H9 (cell line): ENCODE measurements around the gene LTBP4. TPM values are rescaled to one million over a fixed set of nuclear protein-coding genes. Genes with fewer than 3 reads are reported as not detected.
A peak's percentile ranks its signal among the peaks of the same experiment; 100 is the strongest.

ENCODE experiments used
- DNase-seq: peaks from one replicate; pipeline ENCODE4 v3.0.0-alpha.2; 2017
- H2AFZ ChIP-seq: one replicate; pipeline ENCODE4 v1.6.1; 2013; ENCODE audit warnings: mild to moderate bottlenecking, low read length, control low read depth, moderate library complexity
- H2AK5ac ChIP-seq: 2 replicates; pipeline ENCODE4 v1.6.1; 2013; ENCODE audit warnings: low read length, control low read depth, mixed read lengths; ENCODE audit not compliant: insufficient read length
- H2BK120ac ChIP-seq: one replicate; pipeline ENCODE4 v1.6.1; 2013; ENCODE audit warnings: low read depth, mild to moderate bottlenecking, low read length, control low read depth, inconsistent platforms; ENCODE audit not compliant: poor library complexity, severe bottlenecking
- H2BK12ac ChIP-seq: 2 replicates; pipeline ENCODE4 v1.6.1; 2013; ENCODE audit warnings: low read length, control low read depth, mixed read lengths, low read depth; ENCODE audit not compliant: insufficient read length
- H2BK15ac ChIP-seq: 2 replicates; pipeline ENCODE4 v1.6.1; 2013; ENCODE audit warnings: low read depth, low read length, control low read depth
- H2BK20ac ChIP-seq: one replicate; pipeline ENCODE4 v1.6.1; 2013; ENCODE audit warnings: low read depth, mild to moderate bottlenecking, low read length, control low read depth, inconsistent platforms; ENCODE audit not compliant: poor library complexity, severe bottlenecking
- H2BK5ac ChIP-seq: 2 replicates; pipeline ENCODE4 v1.6.1; 2013; ENCODE audit warnings: low read length, control low read depth, mixed read lengths; ENCODE audit not compliant: insufficient read length
- H3K14ac ChIP-seq: 2 replicates; pipeline ENCODE4 v1.6.1; 2013; ENCODE audit warnings: low read length, control low read depth; ENCODE audit not compliant: insufficient read depth
- H3K18ac ChIP-seq: 2 replicates; pipeline ENCODE4 v1.6.1; 2013; ENCODE audit warnings: low read depth, mild to moderate bottlenecking, mixed read lengths, low read length, control low read depth; ENCODE audit not compliant: insufficient read length
- H3K23ac ChIP-seq: 2 replicates; pipeline ENCODE4 v1.6.1; 2013; ENCODE audit warnings: low read length, control low read depth, mixed read lengths, low read depth; ENCODE audit not compliant: insufficient read length
- H3K23me2 ChIP-seq: 2 replicates; pipeline ENCODE4 v1.6.1; 2013; ENCODE audit warnings: low read depth, mild to moderate bottlenecking, mixed read lengths, low read length, control low read depth; ENCODE audit not compliant: insufficient read length, poor library complexity, severe bottlenecking
- H3K27ac ChIP-seq: 2 replicates; pipeline ENCODE4 v1.5.1; 2013; ENCODE audit warnings: low read length, control low read depth, mixed read lengths, low read depth; ENCODE audit not compliant: insufficient read length
- H3K27me3 ChIP-seq: 2 replicates; pipeline ENCODE4 v1.6.1; 2013; ENCODE audit warnings: low read length, control low read depth, inconsistent platforms; ENCODE audit not compliant: insufficient read depth
- H3K4ac ChIP-seq: 2 replicates; pipeline ENCODE4 v1.6.1; 2013; ENCODE audit warnings: low read depth, mild to moderate bottlenecking, control low read depth, inconsistent platforms, low read length, moderate library complexity
- H3K4me1 ChIP-seq: 2 replicates; pipeline ENCODE4 v1.6.1; 2013; ENCODE audit warnings: low read length, control low read depth, inconsistent platforms; ENCODE audit not compliant: insufficient read depth
- H3K4me2 ChIP-seq: 2 replicates; pipeline ENCODE4 v1.6.1; 2013; ENCODE audit warnings: low read length, control low read depth, mixed read lengths; ENCODE audit not compliant: insufficient read length, insufficient read depth
- H3K56ac ChIP-seq: 2 replicates; pipeline ENCODE4 v1.6.1; 2013; ENCODE audit warnings: low read depth, mild to moderate bottlenecking, mixed read lengths, low read length, control low read depth; ENCODE audit not compliant: insufficient read length
- H3K79me1 ChIP-seq: 2 replicates; pipeline ENCODE4 v1.6.1; 2013; ENCODE audit warnings: low read depth, mild to moderate bottlenecking, moderate library complexity, low read length, control low read depth, inconsistent platforms; ENCODE audit not compliant: insufficient read depth, poor library complexity, severe bottlenecking
- H3K79me2 ChIP-seq: 2 replicates; pipeline ENCODE4 v1.6.1; 2013; ENCODE audit warnings: low read length, control low read depth, inconsistent platforms; ENCODE audit not compliant: insufficient read depth
- H3K9ac ChIP-seq: 2 replicates; pipeline ENCODE4 v1.6.1; 2013; ENCODE audit warnings: low read length, control low read depth, mixed read lengths; ENCODE audit not compliant: insufficient read length; ENCODE audit errors: extremely low read depth
- H3K9me3 ChIP-seq: one replicate; pipeline ENCODE4 v1.6.1; 2013; ENCODE audit warnings: low read depth, low read length, inconsistent platforms; ENCODE audit not compliant: control insufficient read depth
- H3T11ph ChIP-seq: one replicate; pipeline ENCODE4 v1.6.1; 2013; ENCODE audit warnings: mild to moderate bottlenecking, low read length, control low read depth, inconsistent platforms
- H4K20me1 ChIP-seq: one replicate; pipeline ENCODE4 v1.6.1; 2013; ENCODE audit not compliant: control insufficient read depth, insufficient read length, insufficient read depth
- H4K5ac ChIP-seq: 2 replicates; pipeline ENCODE4 v1.6.1; 2013; ENCODE audit warnings: low read depth, mild to moderate bottlenecking, mixed read lengths, low read length, control low read depth; ENCODE audit not compliant: insufficient read length
- H4K8ac ChIP-seq: replicated peaks from 2 replicates; pipeline ENCODE4 v1.6.1; 2013; ENCODE audit warnings: low read length, control low read depth, mixed read lengths, low read depth; ENCODE audit not compliant: insufficient read length
- H4K91ac ChIP-seq: 2 replicates; pipeline ENCODE4 v1.6.1; 2013; ENCODE audit warnings: low read depth, mild to moderate bottlenecking, moderate library complexity, mixed read lengths, low read length, control low read depth; ENCODE audit not compliant: insufficient read length
- H3K27ac Mint-ChIP-seq, 3 experiments: 2 replicates in 2 of 3; 3 replicates in 1 of 3; pipeline ENCODE4 v1.8.0; 2020 to 2021; ENCODE audit warnings: mixed read lengths in 3 of 3, mild to moderate bottlenecking in 1 of 3, moderate library complexity in 1 of 3
- H3K27me3 Mint-ChIP-seq: 2 replicates; pipeline ENCODE4 v1.8.0; 2021; ENCODE audit warnings: low read depth, mild to moderate bottlenecking, moderate library complexity, mixed read lengths
- H3K36me3 Mint-ChIP-seq, 3 experiments: 2 replicates in 2 of 3; 3 replicates in 1 of 3; pipeline ENCODE4 v1.8.0; 2020 to 2021; ENCODE audit warnings: low read depth in 3 of 3, mixed read lengths in 3 of 3; ENCODE audit not compliant: insufficient read depth in 1 of 3
- H3K4me1 Mint-ChIP-seq, 2 experiments: 2 replicates each; pipeline ENCODE4 v1.8.0; 2020; ENCODE audit warnings: mixed read lengths in 2 of 2
- H3K4me3 Mint-ChIP-seq, 2 experiments: 2 replicates in 1 of 2; 3 replicates in 1 of 2; pipeline ENCODE4 v1.8.0; 2020 to 2021; ENCODE audit warnings: mild to moderate bottlenecking in 2 of 2, mixed read lengths in 2 of 2, moderate library complexity in 1 of 2
- H3K9me3 Mint-ChIP-seq, 2 experiments: 2 replicates in 1 of 2; 3 replicates in 1 of 2; pipeline ENCODE4 v1.8.0; 2020; ENCODE audit warnings: mild to moderate bottlenecking in 2 of 2, mixed read lengths in 2 of 2, moderate library complexity in 1 of 2
- whole genome bisulfite sequencing: extraction: QIAGEN DNeasy Blood & Tissue Kit; methylation state at CpG from one replicate; pipeline ENCODE4 v1.1.7; 2013; ENCODE audit warnings: missing lambda C conversion rate, low lambda C conversion rate, mixed read lengths; ENCODE audit not compliant: insufficient read length; ENCODE audit errors: extremely low coverage; 5-methylcytosine and 5-hydroxymethylcytosine counted together
- total RNA-seq: library from RNA; stranded (reverse); gene quantifications from 2 replicates; pipeline ENCODE4 v1.2.1, GENCODE V29; 2021
- TF ChIP-seq, protein P1 (sequence below): fragments of 200-600 bp; sonication (generic); conservative IDR thresholded peaks from 3 replicates; pipeline ENCODE4 v1.8.0; 2021; ENCODE audit warnings: antibody characterized with exemption, mild to moderate bottlenecking

Gene LTBP4
- total RNA-seq, 1 experiment from 2014 or later: 129 TPM

DNA sequence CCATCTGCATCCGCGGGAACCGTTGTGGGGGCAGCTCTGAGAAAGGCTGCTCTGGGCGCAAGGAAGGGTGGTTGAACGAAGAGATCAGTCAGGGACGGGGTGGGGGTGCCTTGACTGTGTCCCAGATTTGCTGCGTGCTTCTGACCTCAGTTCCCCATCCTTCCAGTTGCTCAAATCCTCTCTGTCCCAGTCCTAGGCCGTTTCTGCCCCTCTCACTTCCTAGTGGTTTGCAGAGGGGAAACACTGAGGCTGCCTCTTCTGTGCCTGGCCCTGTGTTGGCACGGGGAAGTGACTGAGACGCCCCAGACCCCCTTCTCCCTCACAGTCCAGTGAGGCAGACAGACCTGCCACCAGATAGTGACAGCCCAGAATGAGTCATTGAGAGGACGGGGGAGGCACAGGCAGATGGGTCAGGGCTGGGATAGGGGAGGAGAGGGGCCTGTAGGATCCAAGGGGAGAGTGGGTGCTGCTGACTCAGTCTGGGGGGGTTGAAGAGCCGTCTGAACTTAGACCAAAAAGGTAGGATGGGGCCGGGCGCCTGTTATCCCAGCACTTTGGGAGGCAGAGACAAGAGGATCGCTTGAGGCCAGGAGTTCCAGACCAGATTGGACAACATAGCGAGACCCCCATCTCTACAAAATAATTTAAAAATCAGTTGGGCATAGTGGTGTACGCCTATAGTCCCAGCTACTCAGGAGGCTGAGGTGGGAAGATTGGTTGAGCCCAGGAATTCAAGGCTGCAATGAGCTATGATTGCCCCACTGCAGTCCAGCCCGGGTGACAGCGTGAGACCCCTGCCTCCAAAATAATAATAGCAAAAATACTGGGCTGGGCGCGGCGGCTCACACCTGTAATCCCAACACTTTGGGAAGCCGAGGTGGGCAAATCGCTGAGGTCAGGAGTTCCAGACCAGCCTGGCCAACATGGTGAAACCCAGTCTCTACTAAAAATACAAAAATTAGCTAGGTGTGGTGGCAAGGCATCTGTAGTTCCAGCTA is 62.8 kb downstream of the LTBP4 start:
- H3K23me2 ChIP-seq: no peaks in the 10 kb centered on the region
- peaks cover 1 to 16% (median 8%) of the 10 kb centered on the region in 3 experiments; a peak in 5 of 7 replicates for H3K36me3 Mint-ChIP-seq
- H3K4me3 Mint-ChIP-seq: peak overlapping the region; percentile 76 to 88
- no peak overlapping the region for H3K27ac ChIP-seq
- H3K27me3 ChIP-seq: no peaks in the 10 kb centered on the region
- no peak overlapping the region for H3T11ph ChIP-seq
- no peaks in the 10 kb centered on the region for H4K20me1 ChIP-seq
- peak overlapping the region in 1 of 3 experiments; percentile 90; a peak in 1 of 7 replicates for H3K27ac Mint-ChIP-seq
- no peak overlapping the region for H3K9ac ChIP-seq
- no peak overlapping the region for H3K18ac ChIP-seq
- H3K56ac ChIP-seq: no peak overlapping the region
- H3K4me1 Mint-ChIP-seq: peaks cover 5 to 8% of the 10 kb centered on the region in 2 experiments
- H4K91ac ChIP-seq: no peak overlapping the region
- H2AFZ ChIP-seq: no peak overlapping the region
- H2BK12ac ChIP-seq: no peak overlapping the region
- no peak overlapping the region for H4K5ac ChIP-seq
- no peak overlapping the region for H2BK20ac ChIP-seq
- whole genome bisulfite sequencing: no CpG with 5 or more reads among the region's 24 CpGs
- no peak overlapping the region for H3K14ac ChIP-seq
- H2AK5ac ChIP-seq: no peak overlapping the region
- H2BK15ac ChIP-seq: no peak overlapping the region
- no peaks in the 10 kb centered on the region for H3K79me2 ChIP-seq
- H3K27me3 Mint-ChIP-seq: peaks cover 19% of the 10 kb centered on the region
- no peaks in the 10 kb centered on the region for H3K9me3 Mint-ChIP-seq
- no peak overlapping the region for H2BK5ac ChIP-seq
- H3K23ac ChIP-seq: no peak overlapping the region
- peak overlapping the region; percentile 45 for H3K4me2 ChIP-seq
- no peaks in the 10 kb centered on the region for H3K9me3 ChIP-seq
- H3K4ac ChIP-seq: no peak overlapping the region
- H4K8ac ChIP-seq: no peak overlapping the region
- TF ChIP-seq, protein P1, sequence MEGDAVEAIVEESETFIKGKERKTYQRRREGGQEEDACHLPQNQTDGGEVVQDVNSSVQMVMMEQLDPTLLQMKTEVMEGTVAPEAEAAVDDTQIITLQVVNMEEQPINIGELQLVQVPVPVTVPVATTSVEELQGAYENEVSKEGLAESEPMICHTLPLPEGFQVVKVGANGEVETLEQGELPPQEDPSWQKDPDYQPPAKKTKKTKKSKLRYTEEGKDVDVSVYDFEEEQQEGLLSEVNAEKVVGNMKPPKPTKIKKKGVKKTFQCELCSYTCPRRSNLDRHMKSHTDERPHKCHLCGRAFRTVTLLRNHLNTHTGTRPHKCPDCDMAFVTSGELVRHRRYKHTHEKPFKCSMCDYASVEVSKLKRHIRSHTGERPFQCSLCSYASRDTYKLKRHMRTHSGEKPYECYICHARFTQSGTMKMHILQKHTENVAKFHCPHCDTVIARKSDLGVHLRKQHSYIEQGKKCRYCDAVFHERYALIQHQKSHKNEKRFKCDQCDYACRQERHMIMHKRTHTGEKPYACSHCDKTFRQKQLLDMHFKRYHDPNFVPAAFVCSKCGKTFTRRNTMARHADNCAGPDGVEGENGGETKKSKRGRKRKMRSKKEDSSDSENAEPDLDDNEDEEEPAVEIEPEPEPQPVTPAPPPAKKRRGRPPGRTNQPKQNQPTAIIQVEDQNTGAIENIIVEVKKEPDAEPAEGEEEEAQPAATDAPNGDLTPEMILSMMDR: no peak
- DNase-seq: no peak
- no peaks in the 10 kb centered on the region for H3K79me1 ChIP-seq
- H3K4me1 ChIP-seq: no peaks in the 10 kb centered on the region
- no peak overlapping the region for H2BK120ac ChIP-seq
